Right lung (tissue), 5 donors: Measurements from ENCODE around the gene CD6. TPM values are rescaled to one million over a fixed set of nuclear protein-coding genes. Genes with fewer than 3 reads are reported as not detected.
A peak's percentile ranks its signal among the peaks of the same experiment; 100 is the strongest.
"Not testable (repeated sequence)": the region's sequence is repeated elsewhere in the genome, so short reads cannot be mapped to it uniquely, and the experiment has no call there.

Experiments
- DNase-seq, 2 donors: peaks; one replicate each; pipeline ENCODE4 v3.0.0-alpha.2; 2013
- polyA plus RNA-seq, 5 donors: library from polyadenylated mRNA; unstranded; fragments of 120-200 nt; gene quantifications; one replicate each; pipeline versions ENCODE4 v1.2.1 to v1.2.3, GENCODE V29; 2013; ENCODE audit warnings: inconsistent platforms in 1 of 5, low replicate concordance in 1 of 5; ENCODE audit not compliant: insufficient read length in 5 of 5, insufficient read depth in 1 of 5

CD6 gene
- polyA plus RNA-seq, 5 donors, result 0.99 to 2.1 (median 1.1) TPM

DNA sequence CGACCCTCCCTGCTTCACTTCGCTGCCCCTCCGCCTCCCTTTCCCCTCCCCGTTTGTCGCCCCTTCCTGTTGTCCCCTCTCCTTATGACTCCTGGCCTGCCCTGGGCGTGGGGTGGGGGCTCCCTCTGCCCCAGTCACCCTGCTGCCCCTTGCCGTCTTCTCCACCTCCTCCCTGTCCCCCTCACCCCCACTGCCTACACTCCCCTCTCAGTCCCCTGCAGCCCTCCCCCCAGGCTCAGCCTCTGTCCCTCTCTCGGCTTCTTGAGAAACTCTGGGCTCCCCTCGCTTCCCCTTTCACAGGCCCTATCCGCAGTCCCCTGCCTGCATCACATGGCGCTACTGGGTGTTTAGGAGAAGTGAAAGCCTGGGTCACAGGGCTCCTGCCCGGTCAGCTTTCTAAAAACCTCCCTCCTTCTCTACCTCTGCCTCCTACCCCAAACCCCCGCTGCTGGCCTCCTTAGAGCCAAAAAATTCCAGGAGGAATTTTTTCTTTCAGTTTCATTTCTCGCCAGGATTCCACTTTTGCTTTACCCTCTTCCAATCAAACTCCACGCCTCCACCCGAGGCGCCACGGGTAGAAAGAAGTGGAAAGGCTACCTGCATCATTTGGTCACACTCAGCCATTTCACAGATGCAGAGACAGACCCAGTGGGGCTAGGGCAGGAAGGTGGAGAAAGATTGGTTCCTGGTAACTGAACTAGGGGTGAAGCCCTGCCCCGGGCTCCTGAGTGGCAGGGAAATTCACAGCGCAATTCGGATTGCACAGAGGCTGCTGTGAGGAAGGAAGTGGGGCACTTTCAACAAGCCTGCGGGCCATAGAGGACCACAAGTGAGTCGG, 19.4 kb upstream of the CD6 start, which contains the start of gene SLC15A3:
TSS of gene SLC15A3 (minus strand) at position 273 of the 838 bp plus-strand sequence. CDS start 625 bp downstream, outside the sequence.
- peak; percentile 57 to 65 for DNase-seq

DNA sequence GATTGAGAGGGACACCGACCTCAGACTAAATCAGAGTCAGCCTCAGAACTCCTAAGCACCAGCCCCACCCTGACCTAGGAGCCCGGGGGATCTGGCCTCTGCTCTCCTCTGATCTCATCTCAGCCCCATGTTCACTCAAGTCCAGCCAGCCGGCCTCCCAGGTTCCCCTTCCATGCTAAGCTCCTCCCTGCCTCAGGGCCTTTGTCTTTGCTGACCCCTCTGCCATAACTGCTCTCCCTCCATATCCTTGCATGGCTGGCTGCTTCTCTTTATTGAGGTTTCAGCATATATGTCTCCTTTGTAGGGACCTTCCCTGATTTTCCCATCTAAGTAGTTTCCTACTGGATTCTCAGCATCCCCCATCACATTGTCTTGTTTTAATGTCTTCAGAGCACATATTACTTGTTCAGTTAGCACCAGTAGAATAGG, 18.7 kb upstream of the CD6 start:
- no peak for DNase-seq

DNA sequence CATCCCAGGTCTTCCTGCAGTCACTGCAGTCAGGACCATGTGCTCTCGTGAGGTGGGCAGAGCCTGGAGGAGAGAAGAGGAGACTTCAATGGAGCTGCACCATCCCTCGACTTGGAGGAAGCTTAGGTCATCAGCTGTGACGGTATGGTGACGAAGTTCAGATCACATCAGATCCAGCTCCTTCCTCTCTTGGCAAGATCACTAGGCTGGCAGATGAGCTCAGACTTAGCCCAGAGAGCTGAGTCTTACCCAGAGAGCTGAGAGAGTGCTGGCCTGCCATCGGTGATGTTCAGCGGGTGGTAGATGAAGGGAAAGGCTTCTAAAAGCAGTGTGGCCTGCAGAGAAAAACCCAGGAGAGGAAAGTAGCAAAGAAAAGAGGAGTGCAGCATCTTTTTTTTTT, 17.7 kb upstream of the CD6 start:
- DNase-seq, result no peak

DNA sequence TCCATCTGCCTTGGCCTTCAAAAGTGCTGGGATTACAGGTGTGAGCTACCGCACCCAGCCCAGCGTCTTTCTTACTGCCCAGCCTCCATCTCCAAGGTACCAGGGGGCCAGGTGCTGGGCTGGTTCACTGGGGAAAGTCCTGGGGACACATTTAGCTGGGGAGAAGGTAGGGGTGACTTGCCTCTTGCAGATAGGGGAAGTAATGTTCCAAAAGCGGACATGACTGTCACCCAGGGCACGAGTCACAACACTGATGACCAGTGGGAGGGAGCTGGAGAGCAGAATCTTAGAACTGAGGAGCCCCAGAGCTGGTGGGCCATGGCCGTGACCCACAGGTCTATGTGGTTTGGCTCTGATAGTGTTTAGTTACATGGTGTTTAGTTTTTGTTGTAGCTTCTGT, 17.1 kb upstream of the CD6 start:
- no peak for DNase-seq

DNA sequence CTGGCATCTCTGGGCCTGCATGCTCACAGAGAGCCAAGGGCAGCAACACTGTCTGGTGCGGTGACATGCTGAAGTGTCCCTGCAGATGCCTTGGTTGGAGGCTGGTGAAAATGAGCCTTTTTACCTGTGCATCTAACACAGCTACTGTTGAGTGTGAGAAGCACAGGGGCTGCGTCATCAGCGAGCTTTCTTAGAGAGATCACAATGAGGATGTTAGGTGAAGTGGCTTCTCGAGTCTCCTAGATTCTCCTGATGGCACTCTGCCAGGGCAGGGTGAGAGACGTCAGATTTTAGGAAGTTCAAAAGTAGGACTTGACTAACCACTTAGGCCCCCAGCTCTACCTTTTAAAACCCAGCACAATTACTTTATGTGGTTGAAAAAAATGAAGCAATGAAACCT, 15.9 kb upstream of the CD6 start:
- DNase-seq, result no peak

DNA sequence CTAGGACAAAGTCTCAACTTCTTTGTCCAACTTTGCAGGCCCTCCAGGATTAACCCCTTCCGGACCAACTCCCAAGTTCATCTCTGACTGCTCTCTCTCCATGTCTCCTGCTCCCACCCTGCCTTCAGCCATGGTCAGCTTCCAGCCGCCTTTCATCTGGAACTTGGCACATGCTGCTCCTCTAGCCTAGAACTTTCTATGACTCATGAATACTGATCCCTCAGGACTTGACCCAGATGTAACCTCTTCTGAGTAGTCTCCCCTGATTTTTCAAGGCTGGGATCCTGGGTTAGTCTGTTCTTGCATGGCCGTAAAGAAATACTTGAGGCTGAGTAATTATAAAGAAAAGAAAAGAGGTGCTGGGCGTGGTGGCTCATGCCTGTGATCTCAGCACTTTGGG, 14.3 kb upstream of the CD6 start:
- DNase-seq, result no peak

DNA sequence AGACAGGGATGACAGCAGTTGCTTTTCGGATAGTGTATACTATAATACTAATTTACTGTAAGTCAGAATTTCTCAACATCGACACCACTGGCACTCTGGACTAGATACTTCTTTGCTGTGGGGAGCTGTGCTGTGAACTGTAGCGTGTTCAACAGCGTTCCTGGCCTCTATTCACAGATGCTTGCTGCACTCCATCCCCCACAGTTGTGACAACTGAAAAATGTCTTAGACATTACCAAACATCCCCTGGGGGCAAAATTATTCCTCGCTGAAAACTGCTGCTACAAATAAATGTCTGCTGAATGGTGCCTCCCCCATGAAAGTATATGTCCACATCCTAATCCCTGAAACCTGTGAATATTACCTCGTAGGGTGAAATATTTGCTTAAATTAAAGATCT, 12.0 kb upstream of the CD6 start:
- no peak for DNase-seq

DNA sequence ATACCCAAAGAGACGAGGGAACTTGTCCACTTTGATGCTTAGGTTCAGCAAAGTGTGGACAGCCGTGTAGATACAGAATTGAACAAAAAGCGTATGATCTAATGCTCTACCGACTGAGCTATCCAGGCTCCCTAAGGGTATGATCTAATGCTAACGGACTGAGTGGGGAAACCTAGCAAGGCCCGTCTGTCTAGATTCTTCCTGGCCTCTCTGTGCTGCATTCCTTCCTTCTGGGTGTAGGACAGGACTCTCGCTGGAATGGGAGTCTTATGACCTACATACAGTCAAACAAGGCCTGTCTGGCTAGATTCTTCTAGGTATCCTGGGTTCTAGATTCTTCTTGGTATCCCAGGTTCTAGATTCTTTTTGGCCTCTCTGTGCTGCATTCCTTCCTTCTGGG, 11.1 kb upstream of the CD6 start:
- no peak for DNase-seq

DNA sequence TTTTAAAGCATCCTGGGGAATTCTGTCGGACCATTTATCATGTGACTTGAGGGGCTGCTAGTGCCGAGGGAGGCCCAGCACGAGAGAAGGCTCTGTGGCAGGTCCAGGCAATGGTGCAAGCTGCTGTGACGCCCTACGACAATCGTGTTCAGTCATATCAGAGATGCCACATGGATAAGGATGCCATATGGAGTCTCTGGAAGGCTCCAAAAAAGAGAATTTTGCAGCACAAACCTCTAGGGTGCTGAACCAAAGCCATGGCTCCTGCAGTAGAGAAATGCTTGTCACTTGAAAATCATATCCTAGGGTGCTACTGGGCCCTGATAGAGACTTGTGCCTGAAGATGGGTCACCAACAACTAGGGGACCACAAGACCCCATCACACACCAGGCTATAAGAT, 6.7 kb upstream of the CD6 start:
- DNase-seq, result no peak

DNA sequence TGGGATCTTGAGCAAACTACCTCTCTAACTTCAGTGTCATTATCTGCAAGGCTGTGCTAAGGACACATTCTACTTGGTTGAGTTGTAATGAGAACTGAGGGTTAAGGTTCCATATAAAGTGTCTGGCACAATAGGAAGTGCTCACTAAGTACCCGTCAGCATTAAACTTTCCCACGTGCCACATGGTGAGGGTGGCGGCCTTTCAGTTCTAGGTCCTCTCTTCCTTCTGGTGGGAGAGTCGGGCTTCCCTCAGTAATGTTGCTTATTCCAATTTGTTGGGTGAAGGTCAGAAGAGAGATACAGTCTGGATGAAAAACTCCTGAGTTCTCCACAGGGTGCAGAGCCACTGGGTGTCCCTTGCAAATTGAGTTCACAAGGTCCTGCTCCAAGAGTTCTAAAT, 4.6 kb upstream of the CD6 start:
- no peak for DNase-seq

DNA sequence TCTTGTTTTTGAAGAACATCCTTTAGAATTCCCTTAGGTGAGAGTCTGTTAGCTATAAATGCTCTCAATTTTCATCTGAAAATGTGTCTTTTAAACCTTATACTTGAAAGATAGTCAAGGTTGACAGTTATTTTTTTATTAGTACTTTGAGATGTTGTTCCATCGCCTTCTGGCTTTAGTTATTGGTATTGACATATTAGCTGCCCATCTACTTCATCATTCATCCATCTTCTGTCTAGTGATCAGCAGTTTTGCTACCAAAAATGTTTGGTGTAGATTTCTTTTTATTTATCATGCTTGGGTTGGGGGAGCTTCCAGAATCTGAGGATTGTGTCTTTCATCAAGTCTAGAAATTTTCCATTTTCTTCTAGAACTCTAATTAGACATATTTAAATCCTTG, 3.3 kb upstream of the CD6 start:
- no peak for DNase-seq

DNA sequence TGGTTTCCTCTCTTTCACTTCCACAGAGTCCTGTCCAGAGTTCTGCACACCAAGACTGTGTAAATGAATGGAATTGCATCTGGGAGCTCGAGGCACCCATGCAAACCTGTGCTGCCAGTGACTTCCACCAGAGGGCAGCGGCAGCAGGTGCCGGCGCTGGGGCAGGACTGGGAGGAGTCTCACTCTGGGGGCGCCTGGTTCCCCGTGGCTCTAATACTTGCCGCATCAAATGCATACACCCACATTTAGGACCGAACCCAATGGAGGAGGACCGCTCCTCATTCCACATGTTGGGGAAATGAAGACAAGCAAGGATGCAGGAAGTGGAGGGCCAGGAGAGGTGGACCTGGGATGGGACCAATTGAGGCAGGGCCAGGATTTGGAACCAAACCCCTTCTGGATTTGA, 1.1 kb upstream of the CD6 start:
- DNase-seq, result no peak

DNA sequence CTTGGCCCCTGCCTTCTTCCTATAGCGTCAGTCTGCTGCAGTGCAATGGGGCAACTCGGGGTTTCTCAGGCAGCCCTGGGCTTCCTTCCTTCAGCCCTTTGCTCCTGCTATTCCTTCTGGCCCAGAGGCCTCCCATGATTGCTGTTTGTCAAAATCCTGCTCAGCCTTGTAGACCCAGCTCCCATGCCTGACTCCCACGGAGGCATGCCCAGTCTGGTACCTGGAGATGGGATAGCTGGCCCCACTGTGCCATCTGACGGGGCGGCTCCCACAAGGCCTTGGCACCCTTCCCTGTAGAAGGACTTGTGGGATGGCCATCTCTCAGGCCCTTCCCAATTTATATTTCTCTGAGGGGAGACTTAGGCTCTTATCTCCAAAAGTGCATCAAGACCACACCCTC, 590 bp upstream of the CD6 start:
- DNase-seq, result no peak

DNA sequence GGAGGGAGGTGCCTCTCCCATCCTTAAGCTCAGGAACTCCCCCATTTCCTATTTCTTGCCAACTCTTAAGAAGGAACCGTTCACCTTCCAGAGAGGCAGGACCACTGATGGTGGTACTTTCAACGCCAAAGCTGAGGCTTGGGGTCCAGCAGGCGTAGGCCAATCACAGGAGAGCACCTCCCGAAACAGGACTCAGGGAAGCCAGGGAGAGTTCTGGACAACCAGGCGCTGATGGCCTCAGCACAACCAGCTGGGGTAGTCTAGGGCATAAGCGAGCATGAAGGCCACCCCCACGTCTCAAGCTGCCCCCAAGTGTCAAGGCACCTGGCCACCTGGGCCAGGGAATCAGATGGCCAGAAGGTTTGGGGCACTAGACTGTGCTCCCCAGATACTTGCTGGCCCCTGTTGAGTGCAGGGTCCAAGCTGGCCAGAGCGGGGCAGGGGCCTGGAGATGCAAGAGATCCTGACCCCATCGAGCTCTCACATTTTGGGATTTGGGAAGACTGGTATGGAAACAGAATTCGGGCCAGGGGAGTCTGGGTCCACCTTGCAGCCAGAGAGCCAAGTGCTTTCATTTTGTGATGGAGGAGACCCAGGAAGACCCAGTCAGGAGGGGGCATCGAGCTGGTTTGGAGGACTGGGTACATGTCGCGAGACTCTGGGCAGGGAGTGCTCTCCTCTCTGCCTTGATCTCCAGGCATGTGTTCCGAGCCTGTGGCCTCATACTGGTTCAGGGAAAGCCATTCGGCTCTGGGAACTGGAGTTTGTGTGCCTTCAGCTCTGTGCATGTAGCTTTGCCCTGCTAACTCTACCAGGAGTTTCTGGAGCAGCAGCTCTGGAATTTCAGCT, 926 bp downstream of the CD6 start:
- DNase-seq, result no peak

DNA sequence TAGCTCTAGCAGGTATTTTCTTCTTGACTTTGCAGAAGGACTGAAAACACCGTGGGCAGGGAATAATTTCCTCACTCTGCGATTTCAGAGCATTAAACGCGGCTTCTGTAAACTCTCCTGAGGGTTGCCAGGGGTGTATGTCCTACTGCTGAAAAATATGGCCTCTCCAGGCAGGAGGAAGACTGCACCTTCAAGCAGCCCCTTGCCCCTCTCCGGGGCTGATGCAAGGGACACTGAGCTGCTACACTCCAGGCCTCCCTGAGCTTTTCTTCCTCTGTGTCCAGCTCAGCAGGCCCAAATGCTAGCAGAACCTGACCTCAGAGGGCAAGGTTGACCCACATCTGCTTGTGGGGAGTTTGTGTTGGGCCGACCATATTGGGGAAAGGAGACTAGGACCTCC, 2.2 kb downstream of the CD6 start:
- no peak for DNase-seq

DNA sequence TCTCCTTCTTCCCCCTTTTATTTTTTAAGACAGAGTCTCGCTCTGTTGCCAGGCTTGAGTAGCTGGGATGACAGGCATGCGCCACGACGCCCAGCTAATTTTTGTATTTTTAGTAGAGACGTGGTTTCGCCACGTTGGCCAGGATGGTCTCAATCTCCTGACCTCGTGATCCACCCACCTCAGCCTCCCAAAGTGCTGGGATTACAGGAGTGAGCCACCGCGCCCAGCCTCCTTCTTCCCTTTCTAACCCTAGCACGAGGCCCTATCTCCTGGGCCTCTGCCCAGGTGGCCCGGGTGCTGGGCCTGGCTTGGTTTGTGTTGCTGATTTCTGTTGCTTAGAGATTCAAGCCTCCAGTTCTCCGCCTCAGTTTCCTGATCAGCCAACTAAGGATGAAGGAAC, 2.8 kb downstream of the CD6 start:
- not testable (repeated sequence) for DNase-seq

DNA sequence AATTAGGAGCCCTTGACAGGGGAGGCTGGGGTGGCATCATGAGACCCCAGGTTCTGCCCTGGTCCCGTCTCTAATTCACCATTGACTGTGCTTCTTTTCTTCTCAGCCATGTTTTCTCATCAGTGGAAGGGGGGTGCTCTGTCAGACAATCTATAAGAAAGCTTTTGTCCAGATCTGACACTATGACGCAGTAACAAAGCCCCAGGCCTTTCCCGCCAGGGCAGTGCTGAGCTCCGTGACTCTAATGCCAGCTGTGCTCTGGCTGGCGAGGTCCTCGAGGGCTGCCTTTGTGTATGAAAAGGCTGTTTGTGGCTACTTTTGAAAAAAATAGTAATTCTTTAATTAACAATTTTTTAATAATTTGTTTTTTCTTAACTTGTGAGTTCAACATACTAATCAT, 3.2 kb downstream of the CD6 start:
- no peak for DNase-seq

DNA sequence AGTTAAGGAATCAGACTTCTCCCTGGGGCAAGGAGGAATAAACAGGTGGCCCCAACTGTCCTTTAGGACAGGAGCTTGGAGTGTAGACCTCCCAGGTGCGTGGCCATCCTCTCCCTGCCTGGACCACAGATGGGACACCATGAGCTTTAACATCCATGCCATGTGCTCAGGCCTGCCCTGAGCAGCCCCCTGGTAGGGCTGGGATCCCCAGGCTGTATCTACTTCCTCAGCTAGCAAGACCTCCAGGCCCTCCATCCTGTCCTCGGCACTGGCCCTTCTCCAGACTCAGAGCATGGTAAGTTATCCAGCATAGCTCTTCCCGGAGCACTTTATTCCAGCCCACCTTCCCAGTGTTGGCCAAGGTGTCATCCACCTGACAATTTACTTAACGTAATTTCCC, 5.7 kb downstream of the CD6 start:
- DNase-seq, result no peak

DNA sequence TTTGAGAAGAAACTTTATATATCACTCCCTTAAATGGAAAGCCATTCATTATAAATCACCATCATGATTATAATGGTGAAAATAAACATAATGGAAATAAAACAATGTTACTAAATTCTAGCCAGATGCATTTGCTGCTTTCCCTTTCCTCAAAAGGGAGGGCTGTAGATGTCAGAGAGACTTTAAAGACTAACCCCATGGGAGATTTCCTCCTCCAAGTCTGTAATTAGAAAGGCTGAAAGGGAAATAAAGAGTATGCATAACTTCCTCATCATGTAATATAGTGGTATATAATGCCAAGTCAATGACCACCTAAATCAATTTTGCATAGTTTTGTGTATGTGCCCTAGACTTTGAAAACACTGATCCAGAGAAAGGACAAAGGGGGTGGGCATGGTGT, 6.4 kb downstream of the CD6 start:
- DNase-seq, result no peak

DNA sequence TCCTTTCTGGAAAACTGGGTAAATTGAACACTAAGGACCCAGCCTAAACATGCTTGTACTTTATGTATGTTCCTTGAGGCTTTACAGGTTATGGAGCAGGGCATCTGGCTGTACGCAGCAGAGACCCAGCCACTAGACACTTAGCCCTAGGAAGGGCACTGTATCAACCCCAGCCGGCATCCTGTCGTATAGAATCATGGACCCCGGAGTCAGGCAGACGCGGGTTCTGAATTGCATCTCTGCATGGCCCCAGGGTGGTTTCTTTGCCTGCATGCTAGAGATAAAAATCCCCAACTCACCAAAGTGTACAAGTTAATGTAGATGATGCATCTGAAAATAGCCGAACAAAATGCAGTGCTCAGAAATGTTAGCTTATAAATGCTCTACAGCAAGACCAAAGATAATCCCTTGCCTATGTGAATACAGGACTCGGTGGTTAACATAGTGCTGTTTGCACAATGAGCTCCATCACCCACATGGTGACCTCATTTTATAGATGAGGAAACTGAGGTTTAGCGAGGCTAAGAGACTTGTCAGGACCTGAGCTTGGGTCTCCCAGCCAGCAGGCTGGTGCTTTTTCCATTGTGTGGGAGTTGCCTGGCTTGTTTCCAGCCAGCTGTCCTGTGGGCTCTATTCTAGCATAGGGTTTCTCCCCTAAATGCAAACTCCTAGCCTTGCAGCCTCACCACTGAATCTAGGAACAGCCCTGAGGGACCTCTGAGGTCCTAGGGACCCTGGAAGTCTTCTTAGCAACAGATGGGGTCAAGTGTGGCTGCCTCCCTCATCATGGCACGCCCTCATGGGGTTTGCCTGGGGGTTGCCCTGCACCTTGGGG, 7.3 kb downstream of the CD6 start:
- no peak for DNase-seq

DNA sequence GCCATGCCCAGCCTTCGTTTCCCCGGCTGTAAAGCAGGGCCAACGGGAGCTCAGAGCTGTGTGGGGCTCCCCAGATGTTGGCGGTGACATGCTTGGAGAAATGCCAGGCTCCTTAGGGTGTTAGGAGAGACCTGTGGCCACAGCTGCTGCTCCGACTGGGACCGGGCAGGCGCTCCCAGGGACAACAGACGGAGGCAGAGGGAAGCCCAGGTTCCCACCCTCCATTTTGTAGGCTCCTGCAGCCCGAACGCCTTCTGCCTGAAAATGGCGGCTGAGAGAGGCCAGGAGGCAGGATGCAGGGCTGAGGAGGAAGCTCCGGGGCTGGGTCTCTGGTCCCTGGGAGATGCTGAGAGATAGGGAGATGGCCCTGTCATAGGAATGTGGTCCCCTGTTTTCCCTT, 10.0 kb downstream of the CD6 start:
- DNase-seq, result no peak

DNA sequence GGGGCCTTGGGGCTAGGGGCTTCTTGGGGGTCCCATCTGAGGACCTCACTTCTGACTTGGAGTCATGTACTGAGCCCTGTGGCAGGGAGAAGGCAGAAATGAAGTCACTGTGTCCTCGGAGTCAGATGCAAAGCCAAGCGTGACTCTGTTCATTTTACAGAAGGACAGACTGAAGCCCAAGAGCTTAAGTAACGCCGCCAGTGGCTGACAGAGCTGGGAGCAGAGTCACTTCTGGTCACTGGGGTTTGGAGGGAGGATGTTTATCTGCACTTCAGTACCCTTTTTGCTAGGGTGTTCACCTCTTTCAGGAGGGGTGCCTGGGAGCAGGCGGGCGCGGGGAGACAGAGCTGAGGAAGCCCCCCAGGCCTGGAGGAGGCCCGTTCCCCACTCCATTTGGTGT, 10.7 kb downstream of the CD6 start:
- no peak for DNase-seq
